ENCODE data around the gene IQSEC3. TPM values are rescaled to one million over a fixed set of nuclear protein-coding genes. Genes with fewer than 3 reads are reported as not detected.
"Not testable (repeated sequence)": the region's sequence is repeated elsewhere in the genome, so short reads cannot be mapped to it uniquely, and the experiment has no call there.

IQSEC3 gene
- total RNA-seq, 2 experiments from 2014 or later: 2.0 to 2.2 TPM

GRCh38 chr12:58832-59231 is 7.7 kb upstream of the IQSEC3 start:
- H3K27ac Mint-ChIP-seq: no peak overlapping the region
- DNase-seq: no peak
- no peak for ATAC-seq

GRCh38 chr12:61845-62244 is 4.7 kb upstream of the IQSEC3 start:
- ATAC-seq; H3K9me3 Mint-ChIP-seq (ENCODE audit: low read depth); H3K4me1 Mint-ChIP-seq; H3K36me3 Mint-ChIP-seq; H3K4me3 Mint-ChIP-seq; DNase-seq; H3K27ac Mint-ChIP-seq; CTCF ChIA-PET: not testable (repeated sequence)
- H3K27me3 Mint-ChIP-seq: peaks cover 48% of the 10 kb centered on the region

More at GRCh38 chr12:58832-59231, 7.7 kb upstream of the IQSEC3 start:
- H3K36me3 Mint-ChIP-seq: no peaks in the 10 kb centered on the region
- H3K4me3 Mint-ChIP-seq: no peak overlapping the region
- H3K27me3 Mint-ChIP-seq: peaks cover 57% of the 10 kb centered on the region
- CTCF ChIA-PET: no interaction called here
- H3K9me3 Mint-ChIP-seq (ENCODE audit: low read depth): peaks cover 3% of the 10 kb centered on the region
- H3K4me1 Mint-ChIP-seq: no peaks in the 10 kb centered on the region

GRCh38 chr12:65491-66063 is 990 bp upstream of the IQSEC3 start:
- CTCF ChIA-PET; H3K9me3 Mint-ChIP-seq (ENCODE audit: low read depth); DNase-seq; ATAC-seq; H3K4me3 Mint-ChIP-seq; H3K36me3 Mint-ChIP-seq; H3K4me1 Mint-ChIP-seq; H3K27ac Mint-ChIP-seq: not testable (repeated sequence)
- H3K27me3 Mint-ChIP-seq: peaks cover 31% of the 10 kb centered on the region

- H3K36me3 Mint-ChIP-seq; H3K4me3 Mint-ChIP-seq; H3K9me3 Mint-ChIP-seq (ENCODE audit: low read depth); CTCF ChIA-PET; H3K27ac Mint-ChIP-seq; H3K4me1 Mint-ChIP-seq: not testable (repeated sequence)
- peak; percentile 98 for ATAC-seq
- peak; percentile 60 for DNase-seq
- H3K27me3 Mint-ChIP-seq: peaks cover 31% of the 10 kb centered on the region
Measured at GRCh38 chr12:66782-67504, 376 bp downstream of the IQSEC3 start.

GRCh38 chr12:69677-70076 is 3.1 kb downstream of the IQSEC3 start:
- H3K4me1 Mint-ChIP-seq; H3K9me3 Mint-ChIP-seq (ENCODE audit: low read depth); DNase-seq; H3K36me3 Mint-ChIP-seq; ATAC-seq; CTCF ChIA-PET; H3K4me3 Mint-ChIP-seq; H3K27ac Mint-ChIP-seq: not testable (repeated sequence)
- peaks cover 34% of the 10 kb centered on the region for H3K27me3 Mint-ChIP-seq

- peaks cover 36% of the 10 kb centered on the region for H3K27me3 Mint-ChIP-seq
- H3K9me3 Mint-ChIP-seq (ENCODE audit: low read depth); H3K4me3 Mint-ChIP-seq; CTCF ChIA-PET; H3K36me3 Mint-ChIP-seq; H3K27ac Mint-ChIP-seq; H3K4me1 Mint-ChIP-seq; ATAC-seq; DNase-seq: not testable (repeated sequence)
Measured at GRCh38 chr12:70541-70940, 4.0 kb downstream of the IQSEC3 start.

GRCh38 chr12:72018-72417 is 5.5 kb downstream of the IQSEC3 start:
- H3K4me3 Mint-ChIP-seq; H3K4me1 Mint-ChIP-seq; H3K27ac Mint-ChIP-seq; DNase-seq; H3K36me3 Mint-ChIP-seq; ATAC-seq; H3K9me3 Mint-ChIP-seq (ENCODE audit: low read depth); CTCF ChIA-PET: not testable (repeated sequence)
- peaks cover 48% of the 10 kb centered on the region for H3K27me3 Mint-ChIP-seq

GRCh38 chr12:74420-75190 is 8.0 kb downstream of the IQSEC3 start:
- H3K27me3 Mint-ChIP-seq: peaks cover 53% of the 10 kb centered on the region
- H3K27ac Mint-ChIP-seq; H3K4me3 Mint-ChIP-seq; H3K36me3 Mint-ChIP-seq; DNase-seq; ATAC-seq; H3K4me1 Mint-ChIP-seq; CTCF ChIA-PET; H3K9me3 Mint-ChIP-seq (ENCODE audit: low read depth): not testable (repeated sequence)

GRCh38 chr12:75541-75940 is 9.0 kb downstream of the IQSEC3 start:
- H3K4me3 Mint-ChIP-seq; H3K36me3 Mint-ChIP-seq; H3K9me3 Mint-ChIP-seq (ENCODE audit: low read depth); H3K4me1 Mint-ChIP-seq; CTCF ChIA-PET; DNase-seq; H3K27ac Mint-ChIP-seq; ATAC-seq: not testable (repeated sequence)
- H3K27me3 Mint-ChIP-seq: peaks cover 56% of the 10 kb centered on the region

- H3K4me3 Mint-ChIP-seq; H3K9me3 Mint-ChIP-seq (ENCODE audit: low read depth); H3K36me3 Mint-ChIP-seq; DNase-seq; H3K27ac Mint-ChIP-seq; H3K4me1 Mint-ChIP-seq; ATAC-seq; CTCF ChIA-PET: not testable (repeated sequence)
- peaks cover 56% of the 10 kb centered on the region for H3K27me3 Mint-ChIP-seq
Measured at GRCh38 chr12:76102-76501, 9.5 kb downstream of the IQSEC3 start.

GRCh38 chr12:76551-76950 is 10.0 kb downstream of the IQSEC3 start:
- H3K4me3 Mint-ChIP-seq; H3K9me3 Mint-ChIP-seq (ENCODE audit: low read depth); ATAC-seq; H3K4me1 Mint-ChIP-seq; DNase-seq; CTCF ChIA-PET; H3K36me3 Mint-ChIP-seq; H3K27ac Mint-ChIP-seq: not testable (repeated sequence)
- peaks cover 59% of the 10 kb centered on the region for H3K27me3 Mint-ChIP-seq

- H3K27ac Mint-ChIP-seq; DNase-seq; H3K9me3 Mint-ChIP-seq (ENCODE audit: low read depth); ATAC-seq; H3K4me1 Mint-ChIP-seq; CTCF ChIA-PET; H3K36me3 Mint-ChIP-seq; H3K4me3 Mint-ChIP-seq: not testable (repeated sequence)
- peaks cover 64% of the 10 kb centered on the region for H3K27me3 Mint-ChIP-seq
Measured at GRCh38 chr12:77101-77719, 10.6 kb downstream of the IQSEC3 start.

GRCh38 chr12:77769-78383 is 11.3 kb downstream of the IQSEC3 start:
- ATAC-seq; H3K36me3 Mint-ChIP-seq; H3K9me3 Mint-ChIP-seq (ENCODE audit: low read depth); CTCF ChIA-PET; H3K4me3 Mint-ChIP-seq; H3K4me1 Mint-ChIP-seq; H3K27ac Mint-ChIP-seq; DNase-seq: not testable (repeated sequence)
- peaks cover 65% of the 10 kb centered on the region for H3K27me3 Mint-ChIP-seq

Measured in activated CD8-positive, alpha-beta memory T cell treated with anti-CD3 and anti-CD28 coated beads, Interleukin-2, amount 10 ng/mL, durations not matched to agents 7 days and 5 days (primary cell).